Measurements from ENCODE around the gene SLC7A5. TPM values are rescaled to one million over a fixed set of nuclear protein-coding genes. Genes with fewer than 3 reads are reported as not detected.

The SLC7A5 gene

Small RNA genes within 50 kb of the gene (microRNA-seq; reads per million reads assigned to microRNA genes)
- not detected for gene MIR6775

Data from HL-60 (cell line).